HS-5 (cell line): ENCODE measurements around the gene SPATA6L.
"Not testable (repeated sequence)": the region's sequence is repeated elsewhere in the genome, so short reads cannot be mapped to it uniquely, and the experiment has no call there.

Experiments
- DNase-seq: peaks from one replicate; pipeline ENCODE4 v3.0.0-alpha.2; 2012; ENCODE audit warnings: low read depth

The SPATA6L gene

DNA sequence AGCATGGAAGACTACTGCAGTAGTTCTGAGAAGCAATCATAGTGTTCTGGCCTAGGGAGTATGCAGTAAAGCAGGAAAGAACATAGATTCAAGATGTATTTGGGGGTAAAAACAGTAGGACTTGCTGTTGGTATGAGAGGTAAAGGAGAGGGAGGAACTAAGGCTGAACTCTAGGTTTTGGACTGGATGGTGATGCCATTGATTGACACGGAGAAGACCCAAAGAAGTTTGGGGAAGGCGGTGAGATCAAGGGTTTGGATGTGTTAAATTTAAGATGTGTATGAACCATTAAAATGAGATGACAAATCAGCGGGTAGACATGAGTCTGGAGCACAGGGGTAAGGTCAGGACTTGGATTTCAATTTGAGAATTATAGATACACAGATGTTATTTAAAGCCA, 11.1 kb upstream of the SPATA6L start:
- DNase-seq = no peak

DNA sequence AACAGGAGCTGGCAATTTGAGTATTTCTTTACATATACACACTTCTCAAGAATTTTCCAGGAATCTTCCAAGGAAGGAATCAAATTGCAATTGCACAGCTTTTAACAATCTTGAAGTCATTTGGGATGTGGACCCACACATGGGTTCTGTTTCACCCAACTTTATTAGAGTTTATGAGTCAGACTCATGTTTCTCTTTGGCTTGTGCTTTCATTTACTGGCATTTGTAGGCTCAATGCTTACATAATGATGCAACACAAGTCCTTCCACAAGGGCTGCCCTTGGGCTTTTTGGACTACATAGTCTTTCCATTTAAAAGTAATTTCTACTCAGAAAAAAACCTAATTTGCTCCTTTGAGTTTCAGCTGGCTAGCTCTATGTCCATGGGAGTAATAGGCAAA, 8.5 kb upstream of the SPATA6L start:
- DNase-seq = no peak

DNA sequence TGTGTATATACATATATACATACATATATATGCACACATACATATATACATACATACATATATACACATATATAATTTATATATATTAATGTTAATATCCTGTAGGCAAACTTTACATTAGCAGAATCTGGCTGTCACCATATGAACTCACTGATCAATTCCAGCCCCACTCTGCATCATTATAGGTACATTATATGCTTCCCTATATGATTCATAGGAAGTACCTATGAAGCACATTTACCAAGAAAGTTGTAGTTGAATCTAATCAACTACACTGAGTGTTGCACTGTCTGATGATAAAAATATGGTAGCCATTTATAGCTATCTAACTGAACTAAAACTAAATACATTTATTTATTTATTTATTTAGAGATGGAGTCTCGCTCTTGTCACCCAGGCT, 5.5 kb upstream of the SPATA6L start:
- DNase-seq = no peak

DNA sequence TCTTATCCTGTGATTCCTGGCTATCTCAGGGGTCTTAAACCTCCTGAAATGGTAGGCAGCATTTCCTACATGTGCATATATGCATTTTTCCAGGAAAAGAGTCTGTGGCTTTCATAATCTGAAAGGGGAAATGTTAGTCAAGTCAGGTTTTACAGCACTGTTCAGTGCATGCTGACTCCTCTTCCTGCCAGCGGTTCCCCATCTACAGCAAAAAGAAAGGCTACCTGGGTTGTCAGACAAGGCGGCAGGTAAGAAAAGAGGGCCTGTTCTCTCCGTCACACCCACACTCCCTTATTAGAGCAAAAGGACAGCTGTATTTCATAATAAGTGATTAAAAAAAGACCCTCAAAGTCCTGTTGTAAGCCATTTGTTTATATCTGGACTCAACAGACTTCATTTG, 4.3 kb upstream of the SPATA6L start:
- DNase-seq = no peak

DNA sequence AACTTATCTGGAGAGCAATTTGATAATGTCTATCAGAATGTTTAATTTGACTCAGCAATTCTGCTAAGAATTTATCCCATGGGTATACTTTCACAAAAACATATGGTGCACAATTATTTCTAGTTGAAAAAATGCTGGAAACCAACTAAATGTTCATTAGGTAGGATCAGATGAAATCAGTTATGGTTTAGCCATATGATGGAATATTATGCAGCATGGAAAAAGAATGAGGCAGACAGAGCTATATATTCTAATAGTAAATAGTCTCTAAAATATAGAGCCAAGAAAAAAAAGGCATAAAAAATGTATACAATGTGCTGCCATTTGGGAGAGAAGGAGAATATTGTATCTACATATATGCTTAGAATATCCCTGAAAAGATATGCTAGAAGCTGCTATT, 3.6 kb upstream of the SPATA6L start:
- no peak for DNase-seq

DNA sequence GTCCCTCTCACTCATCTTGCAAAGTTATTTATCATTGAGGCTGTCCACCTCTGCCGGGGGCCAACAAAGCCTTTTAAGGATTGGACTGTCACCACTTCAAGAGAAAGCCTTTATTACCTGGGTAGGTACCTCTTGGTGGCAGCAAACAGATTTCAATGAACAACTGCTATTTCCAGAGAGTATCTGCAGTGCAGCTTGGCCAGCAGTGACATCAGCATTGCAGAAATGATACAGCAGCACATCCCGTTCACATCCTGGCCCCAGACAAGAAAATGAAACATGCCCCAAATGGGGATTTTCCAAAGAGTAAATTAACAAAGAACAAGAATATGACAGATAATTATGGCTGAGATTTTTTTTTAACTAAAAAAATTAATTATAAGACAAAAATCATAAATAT, 2.3 kb upstream of the SPATA6L start:
- DNase-seq = no peak

DNA sequence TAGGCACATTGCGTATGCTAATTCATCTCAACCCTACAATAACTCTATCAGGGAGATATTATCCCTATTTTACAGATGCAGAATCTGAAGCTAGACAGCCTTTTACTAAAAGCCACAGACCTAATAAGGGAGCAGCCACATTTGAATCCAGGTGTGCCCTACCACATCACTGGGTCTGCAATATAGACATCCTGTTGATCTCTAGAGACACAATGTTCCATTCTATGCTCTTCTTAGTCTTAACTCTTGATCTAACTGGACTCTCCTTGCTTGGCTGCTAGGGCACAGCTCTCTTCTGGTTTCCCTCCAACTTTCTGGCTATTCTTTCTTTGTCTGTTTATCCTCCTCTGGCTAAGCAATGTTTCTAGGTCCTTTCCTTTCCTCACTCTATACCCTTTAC, 1.4 kb upstream of the SPATA6L start:
- no peak for DNase-seq

DNA sequence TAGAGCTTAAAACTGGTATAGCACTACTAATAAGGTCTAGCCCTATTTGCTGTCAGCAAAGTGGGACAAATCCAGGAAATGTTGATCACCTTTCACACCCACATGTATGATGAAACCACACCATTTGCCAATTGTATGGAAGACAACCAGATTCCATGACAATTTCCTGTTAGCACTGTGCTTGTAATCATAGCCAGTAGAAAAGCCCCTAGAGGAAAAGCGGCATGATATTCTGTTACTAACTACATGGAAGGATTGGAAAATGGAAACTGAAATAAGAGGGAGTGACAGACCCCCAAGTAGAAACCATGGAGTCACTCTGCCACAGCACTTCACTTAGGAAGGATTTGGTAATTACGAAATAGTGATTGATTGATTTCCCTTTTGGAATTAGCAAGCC, 923 bp downstream of the SPATA6L start:
- no peak for DNase-seq

DNA sequence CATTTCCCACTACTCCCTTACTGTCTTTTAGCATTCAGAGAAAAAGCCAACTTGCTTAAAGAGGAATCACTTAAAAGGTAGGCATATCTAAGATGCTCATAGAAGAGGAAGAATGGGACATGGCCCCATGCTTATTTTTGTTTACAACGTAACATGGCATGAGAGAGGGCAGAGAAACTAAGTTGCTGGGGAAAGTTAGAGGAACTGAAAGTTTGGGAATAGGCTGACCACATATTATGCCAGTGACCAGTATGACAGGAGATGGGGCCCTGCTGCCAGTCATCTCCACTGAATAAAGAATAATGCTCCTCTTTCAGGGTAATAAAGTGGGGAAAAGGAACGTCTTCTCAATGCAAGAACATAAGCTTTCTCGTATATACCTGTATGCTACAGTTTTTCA, 2.3 kb downstream of the SPATA6L start:
- DNase-seq = no peak

DNA sequence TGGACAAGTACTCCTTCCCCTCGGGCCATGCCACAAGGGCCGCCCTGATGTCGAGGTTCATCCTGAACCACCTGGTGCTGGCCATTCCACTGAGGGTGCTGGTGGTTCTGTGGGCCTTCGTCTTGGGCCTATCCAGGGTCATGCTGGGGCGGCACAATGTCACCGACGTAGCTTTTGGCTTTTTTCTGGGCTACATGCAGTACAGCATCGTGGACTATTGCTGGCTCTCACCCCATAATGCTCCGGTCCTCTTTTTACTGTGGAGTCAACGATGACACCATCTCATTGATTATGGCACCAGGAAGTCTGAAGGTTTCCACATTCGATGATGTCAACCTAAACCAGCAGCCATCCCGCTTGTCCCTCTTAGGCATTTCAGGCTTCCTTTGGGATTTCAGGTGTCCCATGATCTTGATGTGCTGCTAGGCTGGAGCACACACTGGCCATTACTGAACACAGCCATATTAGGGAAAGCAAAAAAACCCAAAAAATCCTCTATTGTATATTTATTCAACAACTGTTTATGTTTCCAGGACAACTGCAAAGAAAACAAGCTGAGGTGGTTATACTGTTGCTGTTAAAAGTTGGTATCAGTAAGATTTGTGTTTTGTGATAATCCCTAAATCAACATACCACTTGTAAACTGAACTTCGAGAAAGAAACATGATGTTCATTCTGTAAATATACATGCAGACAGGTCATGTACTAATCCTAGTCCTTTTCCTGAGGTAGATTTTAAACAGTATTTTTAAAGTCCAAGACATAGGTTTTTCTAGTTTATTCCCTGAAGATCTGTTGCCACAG, 3.1 kb downstream of the SPATA6L start:
- DNase-seq = no peak

DNA sequence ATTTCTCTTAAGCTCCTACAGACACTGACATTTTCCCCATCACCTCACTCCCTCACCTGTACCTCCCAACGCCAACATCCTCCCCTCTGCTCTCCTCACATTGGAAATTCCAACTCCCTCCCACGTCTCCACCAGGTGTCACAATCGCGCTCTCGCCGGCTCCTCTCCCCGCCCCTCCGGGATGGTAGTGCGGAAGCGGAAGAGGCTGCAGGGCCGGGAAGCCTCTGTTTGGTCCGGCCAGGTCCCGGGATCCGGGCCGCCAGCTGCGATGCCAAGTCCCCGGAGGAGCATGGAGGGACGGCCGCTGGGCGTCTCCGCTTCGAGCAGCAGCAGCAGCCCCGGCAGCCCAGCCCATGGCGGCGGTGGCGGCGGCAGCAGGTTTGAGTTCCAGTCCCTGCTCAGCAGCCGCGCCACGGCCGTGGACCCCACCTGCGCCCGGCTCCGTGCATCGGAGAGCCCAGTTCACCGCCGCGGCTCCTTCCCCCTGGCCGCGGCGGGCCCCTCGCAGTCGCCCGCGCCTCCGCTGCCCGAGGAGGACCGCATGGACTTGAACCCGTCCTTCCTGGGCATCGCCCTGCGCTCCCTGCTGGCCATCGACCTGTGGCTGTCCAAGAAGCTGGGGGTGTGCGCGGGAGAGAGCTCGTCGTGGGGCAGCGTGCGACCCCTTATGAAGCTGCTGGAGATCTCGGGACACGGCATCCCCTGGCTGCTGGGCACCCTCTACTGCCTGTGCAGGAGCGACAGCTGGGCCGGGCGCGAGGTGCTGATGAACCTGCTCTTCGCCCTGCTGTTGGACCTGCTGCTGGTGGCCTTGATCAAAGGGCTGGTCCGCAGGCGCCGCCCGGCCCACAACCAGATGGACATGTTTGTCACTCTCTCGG, 3.9 kb downstream of the SPATA6L start, which contains the start of gene PLPP6:
Gene PLPP6, plus strand, starts transcription at position 187 of the 881 bp plus-strand sequence. Its CDS starts 82 bp downstream, at position 269.
- no peak for DNase-seq

DNA sequence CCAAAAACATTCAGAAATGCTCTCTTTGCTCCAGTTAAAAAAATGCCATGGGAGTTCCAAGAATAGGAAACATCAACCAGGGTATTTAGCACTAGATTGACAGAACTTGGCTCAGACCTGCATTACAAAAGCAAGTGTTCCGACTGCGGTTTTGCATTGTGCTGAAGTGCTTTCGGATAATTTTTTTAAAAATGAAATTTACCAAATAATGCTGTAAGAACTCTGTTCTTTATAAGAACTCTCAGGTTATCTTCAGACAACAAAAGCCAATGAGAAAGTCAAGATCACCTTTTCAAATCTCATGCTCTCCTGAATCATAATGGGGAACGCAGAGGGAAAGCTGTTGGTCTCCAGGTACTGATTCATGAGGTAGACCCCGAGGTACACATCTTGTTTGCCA, 4.7 kb downstream of the SPATA6L start:
- no peak for DNase-seq

DNA sequence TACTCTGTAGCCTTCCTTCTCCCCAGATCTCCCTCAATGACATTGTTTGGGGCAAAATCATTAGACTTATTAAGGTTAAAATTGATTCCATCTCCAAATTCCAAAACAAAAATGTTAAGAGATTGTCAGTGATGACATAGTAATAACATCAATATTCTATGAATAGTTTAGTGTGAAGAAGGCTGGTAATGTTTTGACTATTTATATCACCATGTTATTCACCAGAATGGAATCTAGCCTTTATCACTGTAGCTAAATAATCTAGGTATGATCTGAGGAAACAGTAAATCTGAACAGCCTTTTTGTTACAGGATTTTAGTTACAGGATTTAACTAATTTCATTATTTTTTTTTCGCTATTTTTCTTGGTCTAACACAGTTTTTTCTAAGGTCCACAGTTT, 5.1 kb downstream of the SPATA6L start:
- no peak for DNase-seq

DNA sequence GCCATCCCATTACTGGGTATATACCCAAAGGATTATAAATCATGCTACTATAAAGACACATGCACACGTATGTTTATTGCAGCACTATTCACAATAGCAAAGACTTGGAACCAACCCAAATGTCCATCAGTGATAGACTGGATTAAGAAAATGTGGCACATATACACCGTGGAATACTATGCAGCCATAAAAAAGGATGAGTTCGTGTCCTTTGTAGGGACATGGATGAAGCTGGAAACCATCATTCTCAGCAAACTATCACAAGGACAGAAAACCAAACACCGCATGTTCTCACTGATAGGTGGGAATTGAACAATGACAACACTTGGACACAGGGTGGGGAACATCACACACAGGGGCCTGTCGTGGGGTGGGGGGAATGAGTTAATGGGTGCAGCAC, 5.6 kb downstream of the SPATA6L start:
- DNase-seq = not testable (repeated sequence)

DNA sequence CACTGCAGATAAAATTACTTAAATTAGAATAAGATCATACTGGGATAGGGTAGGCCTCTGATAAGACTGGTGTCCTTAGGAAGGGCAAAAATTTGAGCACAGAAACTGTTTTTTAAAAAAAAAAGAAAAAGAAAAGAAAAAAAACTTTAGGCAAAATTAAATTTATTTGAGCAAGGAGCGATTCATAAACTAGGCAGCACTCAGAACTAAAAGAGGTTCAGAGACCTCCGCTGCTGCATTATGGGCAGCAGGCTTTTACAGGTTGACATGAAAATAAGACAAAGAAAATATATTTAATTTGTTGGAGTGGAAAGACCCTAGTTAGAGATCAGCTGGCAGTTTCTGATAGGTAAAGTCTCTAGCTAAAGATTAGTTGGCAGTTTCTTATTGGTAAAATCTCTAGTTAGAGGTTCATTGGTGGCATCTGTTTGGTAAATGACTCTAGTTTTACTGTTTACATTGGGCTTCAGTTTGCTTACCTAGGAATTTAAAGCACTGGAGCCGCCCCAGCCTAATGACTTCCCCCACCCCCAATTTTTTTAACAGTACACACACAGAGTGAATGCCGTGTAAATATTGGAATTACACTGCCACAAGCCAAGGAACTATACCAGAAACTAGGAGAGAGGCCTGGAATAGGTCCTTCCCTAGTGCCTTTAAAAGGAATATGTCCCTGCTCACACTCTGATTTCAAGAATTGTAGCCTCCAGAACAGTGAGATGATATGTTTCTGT, 8.7 kb downstream of the SPATA6L start:
- DNase-seq = no peak

DNA sequence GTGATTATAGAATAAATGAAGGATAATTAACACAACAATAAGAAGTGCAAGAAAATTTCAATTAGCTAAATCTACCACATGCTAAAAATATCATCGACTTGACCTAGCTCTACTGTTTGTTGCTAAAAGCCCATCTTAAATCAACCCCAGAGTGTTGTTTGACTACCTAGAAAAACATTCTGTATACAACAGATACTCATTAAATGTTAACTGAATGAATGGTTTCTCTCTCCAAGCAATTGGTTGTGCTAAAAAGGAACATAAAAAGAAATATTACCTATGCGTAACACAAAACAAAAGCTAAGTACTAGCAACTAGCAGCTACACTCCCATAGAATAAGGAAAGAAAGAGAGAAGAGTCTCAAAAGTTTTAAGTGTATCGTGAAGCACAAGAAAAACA, 9.7 kb downstream of the SPATA6L start:
- no peak for DNase-seq

DNA sequence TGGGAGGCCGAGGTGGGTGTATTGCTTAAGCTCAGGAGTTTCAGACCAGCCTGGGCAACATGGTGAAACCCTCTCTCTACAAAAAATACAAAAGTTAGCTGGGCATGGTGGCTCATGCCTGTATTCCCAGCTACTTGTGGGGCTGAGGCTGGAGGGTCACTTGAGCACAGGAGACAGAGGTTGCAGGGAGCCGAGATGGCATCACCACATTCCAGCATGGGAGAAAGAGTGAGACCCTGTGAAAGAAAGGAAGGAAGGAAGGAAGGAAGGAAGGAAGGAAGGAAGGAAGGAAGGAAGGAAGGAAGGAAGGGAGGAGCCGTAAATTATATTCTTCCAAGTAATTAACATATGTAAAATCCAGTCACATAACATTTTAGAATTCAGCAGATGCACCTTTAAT, 10.1 kb downstream of the SPATA6L start:
- not testable (repeated sequence) for DNase-seq

DNA sequence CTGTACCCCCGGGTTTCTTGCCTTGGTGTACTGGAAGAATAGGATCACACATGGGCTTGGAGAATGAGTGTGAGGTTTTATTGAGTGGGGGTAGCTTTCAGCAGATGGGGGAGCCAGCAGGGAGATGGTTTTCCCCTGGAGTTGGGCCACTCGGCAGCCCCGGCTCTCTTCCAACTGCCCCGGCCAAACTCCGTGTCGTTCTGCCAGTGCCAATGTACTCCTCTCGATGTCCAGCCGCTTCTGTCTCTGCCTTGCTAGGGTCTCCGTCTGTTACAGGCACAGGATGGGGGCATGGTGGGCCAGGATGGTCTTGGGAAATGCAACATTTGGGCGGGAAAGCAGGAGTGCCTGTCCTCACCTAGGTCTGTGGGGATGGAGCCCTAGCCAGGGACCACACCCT, 11.7 kb downstream of the SPATA6L start:
- DNase-seq = no peak

DNA sequence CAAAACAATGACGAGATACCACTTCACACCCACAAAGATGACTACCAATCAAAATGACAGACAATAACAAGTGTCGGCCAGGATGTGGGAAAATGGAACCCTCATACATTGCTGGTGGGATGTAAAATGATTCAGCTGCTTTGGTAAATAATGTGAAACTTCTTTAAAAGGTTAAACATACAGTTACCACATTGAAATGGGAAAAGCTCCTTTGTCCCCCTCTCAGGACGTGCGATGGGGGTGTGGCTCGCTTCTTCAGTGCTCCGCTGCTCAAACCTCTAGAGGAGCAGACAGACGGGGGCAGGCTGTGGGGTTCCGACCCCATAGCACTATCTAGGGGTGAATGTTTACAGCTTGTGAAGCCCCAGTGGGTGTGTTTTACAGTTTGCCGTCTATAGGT, 12.2 kb downstream of the SPATA6L start:
- no peak for DNase-seq

DNA sequence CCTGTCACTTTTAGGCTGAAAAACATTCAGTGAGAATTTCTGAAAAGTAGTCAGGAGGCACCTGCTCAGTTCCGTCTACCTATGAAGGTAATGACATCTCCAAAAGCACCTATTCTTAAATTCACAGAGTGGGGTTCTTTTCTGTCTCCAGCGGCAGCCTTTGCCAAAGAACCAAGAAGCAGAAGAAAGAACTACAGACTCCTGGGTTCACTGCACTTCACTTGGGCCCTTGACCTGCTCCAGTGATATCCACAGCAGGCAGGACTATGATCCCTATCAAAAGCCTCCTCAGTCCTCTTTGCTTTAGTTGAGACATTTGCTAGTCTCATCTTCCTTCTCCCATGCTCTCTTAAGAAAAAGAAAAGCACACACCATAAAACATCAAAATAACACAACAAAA, 23.9 kb downstream of the SPATA6L start:
- no peak for DNase-seq

DNA sequence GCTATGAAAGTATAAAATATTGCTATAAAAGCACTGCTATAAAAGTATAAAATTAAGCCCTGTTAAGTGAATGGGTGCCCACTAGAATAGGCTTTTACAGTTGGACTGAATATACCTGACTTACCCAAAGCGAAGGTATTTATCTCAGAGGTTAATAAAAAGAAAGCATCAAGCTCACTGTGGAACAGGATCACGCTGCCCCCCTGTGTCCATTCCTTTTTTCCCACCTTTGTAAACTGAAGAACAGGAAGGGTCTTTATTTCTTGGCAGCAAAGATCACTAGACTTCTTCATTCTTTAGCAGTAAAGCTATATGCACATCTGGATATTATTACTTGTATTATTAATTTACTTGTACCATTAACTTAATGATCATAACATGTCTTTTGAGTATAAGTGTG, 26.3 kb downstream of the SPATA6L start:
- no peak for DNase-seq

DNA sequence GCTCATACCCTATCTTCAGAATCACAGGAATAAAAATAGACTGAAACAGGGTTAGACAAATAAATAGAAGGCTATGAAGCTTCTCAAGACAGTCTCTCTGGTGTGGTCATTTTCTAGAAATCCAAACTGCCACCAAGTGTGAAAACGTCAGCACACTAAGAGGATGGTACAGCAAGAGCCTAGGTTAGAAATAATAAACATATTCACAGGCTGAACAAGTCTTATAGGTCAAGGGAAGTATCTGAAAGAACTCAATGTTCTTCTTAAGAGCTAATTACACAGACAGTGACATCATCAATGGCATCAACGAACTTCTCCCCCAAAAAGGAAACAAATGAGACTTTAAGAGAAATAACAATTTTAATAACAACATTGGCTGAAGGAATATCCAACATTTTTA, 26.9 kb downstream of the SPATA6L start:
- no peak for DNase-seq

DNA sequence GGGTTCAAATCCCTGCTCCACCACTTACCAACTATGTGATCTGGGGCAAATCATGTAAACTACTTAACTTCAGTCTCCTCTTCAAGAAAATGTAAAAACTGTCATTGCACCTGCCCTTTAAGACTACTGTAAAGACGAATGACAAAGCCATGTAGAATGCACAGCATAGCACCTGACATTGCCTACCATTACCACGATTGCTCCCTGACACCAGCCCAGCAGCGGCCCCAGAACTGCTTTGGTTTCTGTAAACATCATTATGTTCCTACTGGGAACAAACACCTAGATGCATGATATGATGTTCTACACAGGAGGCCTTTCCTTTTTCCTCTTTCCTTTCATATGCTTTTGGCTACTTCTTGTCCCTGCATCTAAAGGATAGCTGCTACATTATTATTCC, 27.3 kb downstream of the SPATA6L start:
- no peak for DNase-seq
